Measurements from ENCODE around the gene FNDC8.
"Not testable (repeated sequence)": the region's sequence is repeated elsewhere in the genome, so short reads cannot be mapped to it uniquely, and the experiment has no call there.

The FNDC8 gene

GRCh38 chr17:35172321-35172720 lies 50.9 kb downstream of the FNDC8 start:
- not testable (repeated sequence) for DNase-seq

- no peak for DNase-seq
Observed at GRCh38 chr17:35174835-35175334, 53.5 kb downstream of the FNDC8 start.

- DNase-seq = no peak
Observed at GRCh38 chr17:35175638-35176415, 54.4 kb downstream of the FNDC8 start.

- no peak for DNase-seq
Observed at GRCh38 chr17:35176897-35177296, 55.5 kb downstream of the FNDC8 start.

- DNase-seq = not testable (repeated sequence)
Observed at GRCh38 chr17:35179379-35179778, 58.0 kb downstream of the FNDC8 start.
